ENCODE results near the gene NDE1.
"Not testable (repeated sequence)": the region's sequence is repeated elsewhere in the genome, so short reads cannot be mapped to it uniquely, and the experiment has no call there.

NDE1 gene

GRCh38 chr16:15701975-15702970 lies 52.2 kb downstream of the NDE1 start:
- no peak for DNase-seq

- DNase-seq, result no peak
Observed at GRCh38 chr16:15703029-15703736, 53.1 kb downstream of the NDE1 start.

DNA sequence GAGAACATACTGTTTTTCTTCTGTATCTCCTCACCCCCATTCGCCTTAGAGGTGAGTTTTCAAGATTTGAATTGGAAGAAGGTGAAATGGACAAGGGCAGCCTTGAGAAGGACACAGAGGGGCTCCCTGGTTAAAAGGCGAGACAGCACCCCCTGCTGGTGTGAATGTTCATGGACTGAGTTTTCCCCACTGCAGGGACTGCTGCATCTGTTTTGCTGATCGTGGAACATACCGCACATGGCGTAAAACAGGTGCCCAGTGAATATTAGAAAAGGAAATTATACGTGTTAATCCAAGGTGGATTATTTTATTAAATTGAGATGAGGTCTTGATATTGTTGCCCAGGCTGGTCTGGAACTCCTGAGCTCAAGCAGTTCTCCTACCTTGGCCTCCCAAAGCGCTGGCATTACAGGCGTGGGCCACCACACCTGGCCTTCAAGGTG lies 54.5 kb downstream of the NDE1 start:
- DNase-seq, result peak; percentile 54 to 57

GRCh38 chr16:15705064-15705565 lies 55.1 kb downstream of the NDE1 start:
- DNase-seq, result no peak

GRCh38 chr16:15707332-15707731 lies 57.3 kb downstream of the NDE1 start:
- DNase-seq, result no peak

- no peak for DNase-seq
Observed at GRCh38 chr16:15708096-15708495, 58.1 kb downstream of the NDE1 start.

GRCh38 chr16:15708997-15709396 lies 59.0 kb downstream of the NDE1 start:
- DNase-seq, result no peak

- no peak for DNase-seq
Observed at GRCh38 chr16:15714393-15715172, 64.5 kb downstream of the NDE1 start.

- no peak for DNase-seq
Observed at GRCh38 chr16:15715221-15715620, 65.2 kb downstream of the NDE1 start.

DNA sequence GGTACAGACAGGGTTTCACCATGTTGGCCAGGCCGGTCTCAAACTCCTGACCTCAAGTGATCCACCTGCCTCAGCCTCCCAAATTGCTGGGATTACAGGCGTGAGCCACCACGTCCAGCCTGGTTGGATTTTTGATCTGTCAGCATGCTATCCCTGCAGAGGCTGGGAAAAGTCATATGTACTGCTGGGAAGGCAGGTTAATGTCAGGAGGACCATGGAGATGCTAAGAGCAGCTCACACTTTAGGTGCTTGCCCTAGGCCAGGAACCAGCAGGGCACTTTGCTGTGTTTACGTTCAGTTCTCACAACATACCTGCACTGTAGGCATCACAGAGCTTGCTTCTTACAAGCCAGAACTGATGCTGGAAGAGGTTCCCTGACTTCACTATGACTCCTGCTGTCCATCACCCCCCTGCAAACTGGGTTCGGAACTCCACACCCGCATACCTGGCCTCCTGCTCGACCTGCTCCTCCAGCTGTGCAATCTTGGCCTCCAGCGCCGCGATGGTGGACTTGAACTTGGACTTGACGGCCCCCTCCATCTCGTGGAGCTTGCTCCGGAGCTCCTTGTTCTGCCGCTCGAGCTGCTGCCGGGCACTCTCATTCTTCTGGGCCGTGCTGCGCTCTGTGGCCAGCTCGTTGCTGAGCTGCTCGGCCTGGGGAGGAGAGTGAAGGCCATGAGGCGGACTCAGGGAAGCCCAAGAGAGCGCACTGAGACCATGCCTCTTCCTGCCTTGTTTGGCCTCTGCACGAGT lies 66.8 kb downstream of the NDE1 start:
- no peak for DNase-seq

- no peak for DNase-seq
Observed at GRCh38 chr16:15721018-15721417, 71.0 kb downstream of the NDE1 start.

DNA sequence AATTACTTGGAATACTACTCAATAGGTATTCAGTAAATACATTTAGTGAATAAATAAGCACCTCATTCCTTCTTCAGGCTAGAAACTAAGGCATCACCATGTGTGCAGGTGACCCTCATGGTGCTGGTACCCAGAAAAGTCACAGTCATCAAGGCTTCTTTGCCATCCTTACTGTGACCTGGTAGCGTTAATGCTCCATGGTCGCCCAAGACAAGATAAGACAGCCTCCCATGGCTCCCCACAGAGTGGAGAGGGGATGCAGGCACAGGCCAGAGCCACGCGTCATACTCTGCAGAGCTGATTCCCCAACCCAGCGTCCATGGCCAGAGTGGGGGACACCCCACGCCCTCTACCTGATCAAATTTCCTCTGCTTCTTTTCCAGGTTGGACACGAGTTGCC lies 73.8 kb downstream of the NDE1 start:
- no peak for DNase-seq

DNA sequence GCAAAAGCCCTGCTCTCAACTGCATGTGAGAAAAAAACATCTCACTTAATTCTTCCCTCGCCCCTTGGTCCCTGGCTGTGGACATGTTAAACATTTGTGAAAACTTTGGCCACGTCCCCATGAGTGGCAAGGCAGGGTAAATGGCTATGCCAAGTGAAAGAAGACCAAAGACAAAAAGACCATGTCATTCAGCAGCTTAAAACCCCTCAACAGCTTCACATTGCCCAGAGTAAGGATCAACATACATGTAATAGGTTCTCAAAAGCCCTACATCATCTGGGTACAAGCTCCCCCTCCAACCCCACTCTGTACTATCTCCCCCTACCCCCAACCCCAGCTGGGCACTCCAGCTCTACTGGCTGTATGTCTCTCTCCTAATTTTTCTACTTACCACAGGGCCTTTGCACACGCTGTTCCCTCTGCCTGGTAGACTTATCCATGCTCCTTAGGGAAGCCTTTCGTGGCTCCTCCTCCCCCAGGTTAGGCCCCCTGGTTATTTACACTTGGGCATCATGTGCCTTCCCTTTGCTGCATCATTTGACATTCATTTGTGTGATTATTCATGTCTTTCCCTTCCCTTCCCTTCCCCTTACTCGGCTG lies 75.7 kb downstream of the NDE1 start:
- DNase-seq, result no peak

- no peak for DNase-seq
Observed at GRCh38 chr16:15726715-15727114, 76.7 kb downstream of the NDE1 start.

- not testable (repeated sequence) for DNase-seq
Observed at GRCh38 chr16:15727697-15728096, 77.7 kb downstream of the NDE1 start.

DNA sequence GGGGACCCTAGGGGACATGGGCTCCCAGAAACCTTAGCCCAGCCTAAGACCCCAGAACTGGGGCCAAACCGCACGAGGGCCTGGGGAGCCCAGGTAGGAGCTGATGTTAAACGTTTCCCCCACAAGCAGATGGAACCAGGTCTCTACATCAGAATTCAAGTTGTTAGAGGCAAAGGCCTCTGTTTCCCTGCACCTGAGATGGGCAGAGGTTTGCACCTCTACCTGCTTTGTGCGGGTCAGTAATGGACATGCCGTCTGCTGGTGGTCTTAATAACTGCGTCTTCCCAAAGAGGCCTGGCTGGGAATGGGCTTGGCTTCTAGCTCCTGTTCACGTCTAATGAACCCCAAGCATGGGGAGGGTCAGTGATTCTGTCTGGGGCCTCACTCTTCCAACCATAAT lies 79.1 kb downstream of the NDE1 start:
- DNase-seq, result no peak

DNA sequence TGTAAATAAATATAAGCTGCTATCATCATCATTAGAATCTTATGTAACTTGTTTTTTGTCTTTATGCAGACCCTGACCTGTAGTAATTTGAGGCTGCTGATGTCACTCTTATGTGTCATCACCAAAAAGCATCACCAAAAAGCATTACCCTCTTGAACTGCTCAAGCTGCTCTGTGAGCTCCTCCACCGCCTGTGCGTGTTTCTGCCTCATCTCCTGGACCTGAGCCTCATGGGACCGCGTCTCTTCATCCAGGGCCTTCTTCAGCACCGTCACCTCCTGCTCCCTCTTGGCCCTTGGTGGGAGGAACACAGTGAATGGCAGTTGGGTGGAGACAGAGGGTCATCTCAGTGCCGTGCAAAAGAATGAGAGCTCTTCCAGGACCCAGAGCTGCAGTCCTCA lies 82.4 kb downstream of the NDE1 start:
- no peak for DNase-seq

DNA sequence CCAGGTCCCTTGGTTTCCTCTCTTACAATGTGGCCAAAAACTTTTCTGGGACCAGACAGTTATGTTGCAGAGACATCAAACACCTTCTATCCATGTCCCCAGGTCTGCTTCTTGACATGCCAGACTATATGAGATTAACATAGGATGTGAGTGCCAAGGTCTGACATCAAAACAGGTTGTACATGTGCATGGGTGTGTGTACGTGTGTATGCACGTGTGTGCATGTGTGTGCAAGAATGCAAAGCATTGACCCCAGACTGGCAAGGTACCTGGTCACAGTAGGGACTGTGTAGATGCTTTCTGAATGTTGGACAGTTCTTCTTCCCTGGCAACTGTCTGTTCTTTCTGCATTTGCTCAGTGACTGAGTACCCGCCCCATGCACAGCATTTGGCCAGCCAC lies 85.6 kb downstream of the NDE1 start:
- no peak for DNase-seq

GRCh38 chr16:15736529-15736928 lies 86.5 kb downstream of the NDE1 start:
- no peak for DNase-seq

- no peak for DNase-seq
Observed at GRCh38 chr16:15737140-15737644, 87.1 kb downstream of the NDE1 start.

DNA sequence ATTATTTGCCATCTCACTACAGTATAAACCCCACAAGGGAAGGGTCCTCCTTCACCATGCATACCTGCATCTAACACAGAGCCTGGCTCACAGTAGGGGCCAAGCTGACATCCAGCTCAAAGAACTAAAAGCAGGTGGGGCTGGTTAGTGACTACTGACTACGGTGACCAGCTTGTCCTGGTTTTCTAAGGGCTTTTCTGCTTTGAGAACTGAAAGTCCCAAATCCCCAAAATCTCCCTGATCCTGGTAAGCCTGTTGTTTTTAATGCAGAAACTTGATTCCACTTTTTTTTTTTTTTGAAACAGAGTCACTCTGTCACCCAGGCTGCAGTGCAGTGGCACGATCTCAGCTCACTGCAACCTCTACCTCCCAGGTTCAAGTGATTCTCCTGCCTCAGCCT lies 89.4 kb downstream of the NDE1 start:
- DNase-seq, result no peak

GRCh38 chr16:15739950-15740349 lies 89.9 kb downstream of the NDE1 start:
- DNase-seq, result no peak

Measured in NCI-H2081 (cell line).